HG03439 (cell line): ENCODE data around the gene METRN.

ENCODE experiments used
- ATAC-seq: cut with Tn5 transposase; IDR thresholded peaks from one replicate; pipeline ENCODE4 v1.9.1; 2021; ENCODE audit warnings: mild to moderate bottlenecking, moderate library complexity; ENCODE audit not compliant: unreplicated experiment

Gene METRN

DNA sequence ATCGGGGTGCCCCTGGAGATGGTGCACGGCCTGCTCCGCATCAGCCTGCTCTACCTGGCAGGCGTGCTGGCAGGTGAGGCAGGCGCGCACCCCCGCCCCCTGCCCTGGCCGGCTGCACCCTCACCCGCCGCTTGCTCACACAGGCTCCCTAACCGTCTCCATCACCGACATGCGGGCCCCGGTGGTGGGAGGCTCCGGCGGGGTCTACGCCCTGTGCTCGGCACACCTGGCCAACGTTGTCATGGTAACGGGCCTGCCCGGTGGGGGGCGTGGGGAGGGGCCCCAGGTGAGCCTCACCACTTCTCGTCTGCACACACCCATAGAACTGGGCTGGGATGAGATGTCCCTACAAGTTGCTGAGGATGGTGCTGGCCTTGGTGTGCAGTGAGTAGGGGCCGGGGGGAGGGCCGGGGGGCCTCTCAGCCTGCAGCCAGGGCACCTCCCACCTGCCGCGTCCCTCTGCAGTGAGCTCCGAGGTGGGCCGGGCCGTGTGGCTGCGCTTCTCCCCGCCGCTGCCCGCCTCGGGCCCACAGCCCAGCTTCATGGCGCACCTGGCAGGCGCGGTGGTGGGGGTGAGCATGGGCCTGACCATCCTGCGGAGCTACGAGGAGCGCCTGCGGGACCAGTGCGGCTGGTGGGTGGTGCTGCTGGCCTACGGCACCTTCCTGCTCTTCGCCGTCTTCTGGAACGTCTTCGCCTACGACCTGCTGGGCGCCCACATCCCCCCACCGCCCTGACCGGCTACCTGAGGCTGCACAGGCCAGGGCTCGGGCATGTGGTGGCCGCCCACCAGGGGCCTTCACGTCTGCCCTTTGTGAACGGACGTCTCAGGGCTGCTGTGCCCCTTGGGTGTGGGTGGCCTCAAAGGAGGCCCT lies 37.4 kb upstream of the METRN start:
- no peak for ATAC-seq

GRCh38 chr16:678209-678857 lies 36.6 kb upstream of the METRN start:
- no peak for ATAC-seq

DNA sequence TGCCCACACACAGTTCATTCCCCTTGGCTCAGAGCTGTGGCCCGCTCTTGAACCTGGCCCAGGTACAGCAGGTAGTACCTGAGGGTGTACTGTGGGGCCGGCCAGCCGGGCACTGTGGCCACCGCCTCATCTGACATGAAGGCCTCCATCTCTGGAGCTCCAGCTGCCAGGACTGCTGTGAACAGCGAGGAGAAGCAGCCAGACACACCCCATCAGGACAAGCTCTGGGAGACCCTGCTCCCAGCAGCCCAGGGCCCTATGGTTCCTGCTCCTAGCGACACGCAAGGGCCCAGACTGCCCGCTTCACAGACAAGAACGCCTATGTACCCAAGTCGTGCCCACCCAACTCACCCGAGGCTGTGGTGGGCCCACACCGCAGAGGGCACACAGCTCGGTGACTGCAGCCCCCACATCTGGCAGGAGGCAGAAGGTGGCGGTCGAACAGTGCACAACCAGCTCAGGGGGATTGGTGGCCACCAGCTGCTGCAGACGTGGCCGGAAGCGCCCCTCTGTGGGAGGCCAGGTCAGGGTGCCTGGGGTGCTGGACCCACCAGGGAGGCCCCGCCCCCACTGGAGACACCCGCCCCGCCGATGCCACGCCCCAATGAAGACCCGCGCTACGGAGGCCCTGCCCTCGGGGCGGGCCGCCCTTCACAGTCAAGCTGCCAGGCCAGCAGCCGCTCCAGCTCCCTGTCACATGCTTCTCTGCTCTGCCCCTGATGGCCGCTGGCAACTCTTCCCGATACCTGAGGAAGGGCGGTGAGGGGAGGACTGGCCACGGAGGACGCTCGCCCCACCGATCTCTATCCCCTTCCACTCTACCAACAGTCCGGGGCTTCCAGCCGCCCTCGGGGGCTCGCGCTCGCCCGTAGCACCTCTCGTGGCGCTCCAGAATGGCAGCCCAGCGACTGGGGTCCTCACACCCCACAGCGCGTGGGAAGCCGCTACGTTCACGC lies 35.8 kb upstream of the METRN start:
- no peak for ATAC-seq

DNA sequence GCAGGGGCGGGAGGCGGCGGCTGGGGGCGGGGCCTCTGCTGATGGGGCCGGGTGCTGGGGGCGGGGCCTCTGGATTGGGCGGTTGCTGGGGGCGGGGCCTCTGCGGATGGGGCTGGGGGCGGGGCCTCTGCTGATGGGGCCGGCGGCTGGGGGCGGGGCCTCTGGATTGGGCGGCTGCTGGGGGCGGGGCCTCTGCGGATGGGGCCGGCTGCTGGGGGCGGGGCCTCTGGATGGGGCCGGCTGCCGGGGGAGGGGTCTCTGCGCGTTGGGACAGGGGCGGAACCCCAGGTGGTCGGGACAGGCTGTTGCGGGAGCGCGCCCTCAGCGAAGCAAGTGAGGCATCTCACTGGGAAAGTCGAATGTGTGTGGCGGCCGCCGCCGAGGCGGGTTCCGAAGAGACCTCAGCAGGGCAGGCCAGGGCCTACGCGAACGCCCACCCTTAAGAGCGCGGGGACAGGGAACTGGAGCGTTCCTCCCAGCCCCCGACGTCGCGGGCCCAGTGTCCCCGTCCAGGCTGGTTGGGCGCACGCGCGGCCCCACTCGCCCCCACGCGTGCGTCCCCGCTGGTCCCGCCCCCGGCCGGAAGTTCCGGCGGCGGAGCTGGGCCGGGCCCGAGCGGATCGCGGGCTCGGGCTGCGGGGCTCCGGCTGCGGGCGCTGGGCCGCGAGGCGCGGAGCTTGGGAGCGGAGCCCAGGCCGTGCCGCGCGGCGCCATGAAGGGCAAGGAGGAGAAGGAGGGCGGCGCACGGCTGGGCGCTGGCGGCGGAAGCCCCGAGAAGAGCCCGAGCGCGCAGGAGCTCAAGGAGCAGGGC lies 34.9 kb upstream of the METRN start, which contains the start of gene STUB1:
Gene STUB1, plus strand, starts transcription at position 597 of the 811 bp plus-strand sequence. Its CDS starts 116 bp downstream, at position 713.
- no peak for ATAC-seq

DNA sequence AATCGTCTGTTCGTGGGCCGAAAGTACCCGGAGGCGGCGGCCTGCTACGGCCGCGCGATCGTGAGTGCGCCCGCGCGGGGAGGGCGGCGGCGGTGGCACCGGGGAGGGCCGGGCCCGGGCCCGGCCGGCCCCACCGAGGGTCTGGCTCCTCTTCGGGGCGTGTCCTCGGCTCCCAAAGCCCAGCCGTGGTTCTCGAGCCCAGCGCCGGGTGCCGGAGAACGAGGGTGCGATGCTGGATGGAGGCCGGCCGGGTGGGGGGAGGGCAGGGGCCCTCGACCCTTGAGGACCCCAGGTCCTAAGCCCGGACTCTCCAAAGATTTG lies 34.3 kb upstream of the METRN start:
- no peak for ATAC-seq

DNA sequence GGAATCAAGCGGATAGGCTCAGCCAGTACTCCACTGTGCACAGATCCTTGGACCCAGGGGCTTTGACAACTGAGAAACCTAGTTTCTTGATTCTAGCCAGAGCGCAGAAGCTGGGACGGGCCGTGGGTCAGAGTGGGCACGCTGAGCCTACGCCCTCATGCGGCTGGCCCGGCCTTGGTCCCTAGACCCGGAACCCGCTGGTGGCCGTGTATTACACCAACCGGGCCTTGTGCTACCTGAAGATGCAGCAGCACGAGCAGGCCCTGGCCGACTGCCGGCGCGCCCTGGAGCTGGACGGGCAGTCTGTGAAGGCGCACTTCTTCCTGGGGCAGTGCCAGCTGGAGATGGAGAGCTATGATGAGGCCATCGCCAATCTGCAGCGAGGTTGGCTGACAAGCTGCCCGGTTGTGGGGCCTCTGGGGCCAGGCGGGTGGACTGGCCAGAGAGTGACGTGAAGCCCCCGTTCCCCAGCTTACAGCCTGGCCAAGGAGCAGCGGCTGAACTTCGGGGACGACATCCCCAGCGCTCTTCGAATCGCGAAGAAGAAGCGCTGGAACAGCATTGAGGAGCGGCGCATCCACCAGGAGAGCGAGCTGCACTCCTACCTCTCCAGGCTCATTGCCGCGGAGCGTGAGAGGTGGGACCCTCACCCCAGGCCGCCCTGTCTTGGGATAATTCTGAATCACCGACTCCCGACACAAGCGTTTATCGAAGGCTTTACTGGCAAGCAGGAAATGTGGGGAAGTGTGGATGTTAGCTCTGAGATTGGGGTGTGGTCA lies 33.8 kb upstream of the METRN start:
- ATAC-seq = no peak

DNA sequence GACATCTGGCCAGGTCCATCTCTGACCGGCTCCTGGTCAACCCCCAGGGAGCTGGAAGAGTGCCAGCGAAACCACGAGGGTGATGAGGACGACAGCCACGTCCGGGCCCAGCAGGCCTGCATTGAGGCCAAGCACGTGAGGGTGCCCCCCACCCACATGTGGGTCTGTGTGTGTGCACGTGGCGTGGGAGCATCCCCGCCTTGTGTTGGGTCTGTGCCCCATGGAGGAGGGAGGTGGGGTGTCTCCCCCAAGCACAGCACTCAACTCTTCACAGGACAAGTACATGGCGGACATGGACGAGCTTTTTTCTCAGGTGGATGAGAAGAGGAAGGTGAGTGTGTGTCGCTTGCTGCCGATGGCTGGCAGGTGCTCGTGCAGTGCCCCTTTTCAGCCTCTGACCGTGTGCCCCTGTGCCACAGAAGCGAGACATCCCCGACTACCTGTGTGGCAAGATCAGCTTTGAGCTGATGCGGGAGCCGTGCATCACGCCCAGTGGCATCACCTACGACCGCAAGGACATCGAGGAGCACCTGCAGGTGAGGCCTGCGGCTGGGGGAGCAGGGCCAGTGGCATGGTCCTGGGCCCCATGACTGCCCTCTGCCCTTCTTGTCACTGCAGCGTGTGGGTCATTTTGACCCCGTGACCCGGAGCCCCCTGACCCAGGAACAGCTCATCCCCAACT lies 33.0 kb upstream of the METRN start:
- no peak for ATAC-seq

GRCh38 chr16:682493-683395 lies 32.2 kb upstream of the METRN start:
- no peak for ATAC-seq

- no peak for ATAC-seq
Observed at GRCh38 chr16:683396-684070, 31.4 kb upstream of the METRN start.

- peak; percentile 54 for ATAC-seq
Observed at GRCh38 chr16:684071-684794, 30.7 kb upstream of the METRN start, which contains the start of gene JMJD8. Gene JMJD8 (minus strand): TSS chr16:684334. CDS start chr16:684319, 15 bp downstream.

DNA sequence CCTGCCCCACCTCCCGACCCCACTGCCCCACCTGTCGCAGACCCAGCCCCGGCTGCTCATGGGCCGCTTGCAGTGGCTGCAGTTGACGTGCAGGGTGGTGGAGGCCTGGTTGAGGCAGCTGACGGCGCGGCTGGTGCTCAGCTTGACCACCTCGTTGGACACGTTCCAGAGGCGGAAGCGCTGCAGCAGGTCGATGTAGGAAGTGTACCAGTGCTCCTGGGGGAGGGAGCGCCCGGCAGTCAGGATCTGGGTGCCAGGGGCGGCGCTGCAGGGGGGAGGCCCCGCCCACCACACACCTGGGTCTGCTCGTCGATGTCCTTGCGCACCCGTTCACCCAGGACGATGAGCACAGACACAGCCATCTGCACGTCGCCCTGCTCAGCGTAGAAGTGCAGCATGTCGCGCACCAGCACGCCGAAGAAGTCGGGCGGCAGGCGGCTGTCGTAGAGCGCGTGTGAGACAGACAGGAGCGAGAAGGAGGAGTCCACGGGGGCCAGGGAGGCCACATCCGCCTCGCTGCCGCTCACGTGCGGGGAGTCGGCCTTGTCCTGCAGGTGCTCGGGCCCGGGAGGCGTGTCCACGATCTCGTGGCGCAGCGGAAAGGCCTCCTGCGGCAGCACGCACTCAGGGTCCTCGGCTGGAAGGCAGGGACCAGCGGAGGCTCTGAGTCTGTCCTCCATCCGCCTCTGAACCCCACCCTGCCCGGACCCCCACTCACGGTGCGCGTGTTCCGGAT lies 29.8 kb upstream of the METRN start:
- no peak for ATAC-seq

GRCh38 chr16:685967-686366 lies 29.0 kb upstream of the METRN start:
- ATAC-seq = no peak

GRCh38 chr16:686459-687260 lies 28.3 kb upstream of the METRN start:
- ATAC-seq = no peak

- no peak for ATAC-seq
Observed at GRCh38 chr16:687499-687898, 27.4 kb upstream of the METRN start.

- ATAC-seq = no peak
Observed at GRCh38 chr16:689175-689897, 25.6 kb upstream of the METRN start.
